HG02588 (cell line): ENCODE results near the gene VSIG2.
A peak's percentile ranks its signal among the peaks of the same experiment; 100 is the strongest.
"Not testable (repeated sequence)": the region's sequence is repeated elsewhere in the genome, so short reads cannot be mapped to it uniquely, and the experiment has no call there.

ENCODE experiments used
- ATAC-seq: cut with Tn5 transposase; IDR thresholded peaks from one replicate; pipeline ENCODE4 v1.9.1; 2021; ENCODE audit warnings: mild to moderate bottlenecking, moderate library complexity; ENCODE audit not compliant: unreplicated experiment

The VSIG2 gene, protein sequence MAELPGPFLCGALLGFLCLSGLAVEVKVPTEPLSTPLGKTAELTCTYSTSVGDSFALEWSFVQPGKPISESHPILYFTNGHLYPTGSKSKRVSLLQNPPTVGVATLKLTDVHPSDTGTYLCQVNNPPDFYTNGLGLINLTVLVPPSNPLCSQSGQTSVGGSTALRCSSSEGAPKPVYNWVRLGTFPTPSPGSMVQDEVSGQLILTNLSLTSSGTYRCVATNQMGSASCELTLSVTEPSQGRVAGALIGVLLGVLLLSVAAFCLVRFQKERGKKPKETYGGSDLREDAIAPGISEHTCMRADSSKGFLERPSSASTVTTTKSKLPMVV

DNA sequence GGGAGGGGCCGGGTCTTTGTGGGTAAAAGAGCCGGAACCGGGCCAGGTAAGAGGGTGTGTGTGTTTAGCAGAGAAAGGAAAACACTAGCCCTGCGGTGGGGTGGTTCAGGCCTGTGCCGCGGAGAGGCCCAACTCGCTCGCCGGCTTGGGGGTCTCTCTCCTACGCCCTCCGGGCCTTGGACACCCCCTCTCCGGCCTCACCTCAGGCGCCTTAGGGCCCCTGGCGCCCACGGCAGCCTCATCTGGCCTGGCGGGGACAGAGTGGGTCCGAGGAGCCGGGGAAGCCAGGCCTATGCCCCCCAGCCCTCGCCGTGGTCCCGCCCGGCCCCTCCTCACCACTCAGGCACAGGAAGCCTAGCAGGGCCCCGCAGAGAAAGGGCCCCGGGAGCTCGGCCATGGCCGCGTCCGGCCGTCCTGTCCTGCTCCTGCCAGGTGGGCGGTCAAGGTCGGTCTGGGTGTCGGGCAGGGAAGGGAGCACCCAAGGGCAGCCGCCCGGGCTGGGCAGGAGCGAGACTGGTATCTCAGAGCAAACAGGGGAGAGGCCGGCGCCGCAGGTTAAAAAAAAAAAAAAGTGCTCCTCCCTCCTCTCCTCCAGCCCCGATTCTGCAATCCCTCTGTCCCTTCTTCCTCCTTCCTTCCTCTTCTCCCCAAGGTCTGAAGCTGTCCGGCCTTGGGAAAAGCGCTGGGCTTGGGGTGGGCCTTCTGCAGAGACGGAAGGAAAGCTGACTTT is at the start of gene VSIG2:
Gene VSIG2 (minus strand): TSS at position 515 of the 730 bp plus-strand sequence. CDS start 118 bp downstream, at position 397.
- no peak for ATAC-seq

DNA sequence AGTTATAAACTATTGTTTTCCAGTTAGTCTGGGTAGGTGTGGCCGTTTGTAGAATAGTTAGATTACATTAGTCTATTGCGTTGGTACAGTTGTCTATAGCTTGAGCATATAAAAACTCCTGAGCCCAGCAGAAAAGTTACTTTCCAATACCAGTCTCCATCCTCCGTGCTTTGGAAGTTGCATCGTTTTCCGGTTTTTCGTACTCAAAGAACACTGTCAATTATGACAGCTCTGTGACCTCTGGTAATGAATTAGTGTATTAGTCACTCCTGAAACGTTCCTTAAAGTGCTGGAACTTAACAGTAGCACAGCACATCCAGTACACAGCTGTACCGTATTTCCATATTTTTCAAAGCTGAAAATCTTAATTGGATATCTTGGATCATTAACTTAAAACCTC is 49.0 kb upstream of the VSIG2 start:
- ATAC-seq, result no peak

DNA sequence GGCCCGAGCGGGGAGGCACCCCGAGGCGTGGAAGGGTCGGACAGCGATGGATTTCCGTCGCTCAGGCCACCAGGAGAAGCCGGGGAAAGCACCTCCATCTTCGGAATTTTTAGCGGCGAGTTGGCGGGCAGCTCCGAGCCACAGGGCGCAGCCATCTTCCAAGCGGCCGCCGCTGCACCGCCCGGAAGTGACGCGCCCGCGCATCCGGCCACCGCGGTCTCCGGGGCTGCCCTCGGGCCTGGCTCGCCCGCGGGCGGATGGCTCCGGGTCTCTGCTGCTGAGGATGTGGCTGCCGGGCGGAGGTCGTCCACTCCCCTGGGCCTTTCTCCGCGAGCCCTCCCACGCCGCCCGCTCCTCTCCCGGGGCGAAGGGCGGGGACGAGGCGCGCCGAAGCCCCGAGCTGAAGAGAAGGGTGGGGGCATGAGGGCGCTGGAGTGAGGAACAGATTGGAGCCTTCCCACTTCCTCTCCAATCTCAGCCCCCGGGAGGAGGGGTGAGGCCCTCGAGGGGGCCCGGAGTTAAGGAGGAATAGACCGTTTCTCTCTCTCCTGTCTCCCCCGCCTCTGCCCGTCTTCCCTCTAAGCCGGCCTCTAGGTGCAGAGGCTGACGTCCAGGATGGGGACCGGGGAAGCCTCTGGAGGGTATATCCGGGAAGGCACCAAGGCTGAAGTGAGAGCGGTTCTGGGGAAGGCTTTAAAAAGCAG is 48.3 kb upstream of the VSIG2 start, which contains the start of gene MSANTD2:
Gene MSANTD2 (minus strand): TSS at position 181 of the 704 bp plus-strand sequence. CDS start 26 bp downstream, at position 155.
- peak; percentile 91 for ATAC-seq

DNA sequence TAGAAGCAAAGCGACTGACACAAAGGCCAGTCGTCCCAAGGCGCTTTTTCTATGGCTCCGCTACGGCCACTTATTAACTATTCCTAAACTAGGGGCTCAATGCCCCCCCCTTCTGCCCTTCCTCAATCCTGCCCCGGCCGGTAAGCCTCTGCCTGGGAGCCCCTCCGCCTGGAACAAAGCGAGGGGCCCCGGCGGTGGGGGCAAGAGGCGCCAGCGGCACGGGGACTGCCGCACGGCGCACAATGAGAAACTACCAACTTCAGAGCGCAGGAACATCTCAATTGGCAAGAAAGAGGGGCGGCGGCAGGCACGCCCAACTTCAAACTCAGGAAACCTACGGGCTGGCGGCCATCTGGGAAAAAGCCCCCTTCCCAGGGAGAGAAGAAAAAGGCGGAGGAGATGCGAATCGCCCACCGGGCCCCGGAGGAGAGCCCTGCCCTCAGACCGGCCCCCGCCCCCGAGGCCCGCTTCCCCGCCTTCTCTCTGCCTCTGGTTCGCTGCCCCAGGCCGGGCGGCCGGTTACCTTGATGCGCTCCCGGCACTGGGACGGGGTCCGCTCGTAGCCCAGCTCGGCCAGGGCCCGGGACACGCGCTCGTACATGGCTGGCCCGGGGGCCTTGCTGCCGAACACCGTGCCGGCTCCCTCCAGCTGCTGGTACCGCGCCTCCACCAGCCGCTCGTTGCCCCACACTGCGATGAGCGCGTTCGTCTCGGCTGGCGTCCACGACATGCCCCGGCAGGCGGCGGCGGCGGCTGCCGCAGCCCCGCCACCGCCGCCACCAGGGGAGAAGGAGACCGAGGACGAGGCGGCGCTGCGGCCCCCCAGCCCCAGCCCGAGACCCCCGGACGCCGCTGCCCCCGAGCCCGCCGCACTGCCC is 47.5 kb upstream of the VSIG2 start:
- peak; percentile 35 for ATAC-seq

DNA sequence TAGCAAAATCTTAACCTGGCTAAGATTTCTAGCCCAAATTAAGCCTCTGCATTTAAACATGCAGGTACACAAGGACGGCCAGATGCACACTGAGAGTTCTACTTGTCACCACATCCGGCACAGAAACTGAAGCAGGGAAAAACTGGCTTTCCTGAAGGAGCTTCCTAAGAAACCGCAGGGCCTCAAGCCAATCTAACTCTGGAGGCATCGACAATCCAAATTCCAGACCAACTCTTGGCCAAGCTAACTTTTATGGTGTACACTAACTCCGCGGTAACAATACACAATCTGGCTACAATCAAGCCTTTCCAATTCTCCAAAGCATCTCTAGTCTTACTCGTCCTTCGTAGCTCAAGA is 46.9 kb upstream of the VSIG2 start:
- ATAC-seq, result peak; percentile 14

DNA sequence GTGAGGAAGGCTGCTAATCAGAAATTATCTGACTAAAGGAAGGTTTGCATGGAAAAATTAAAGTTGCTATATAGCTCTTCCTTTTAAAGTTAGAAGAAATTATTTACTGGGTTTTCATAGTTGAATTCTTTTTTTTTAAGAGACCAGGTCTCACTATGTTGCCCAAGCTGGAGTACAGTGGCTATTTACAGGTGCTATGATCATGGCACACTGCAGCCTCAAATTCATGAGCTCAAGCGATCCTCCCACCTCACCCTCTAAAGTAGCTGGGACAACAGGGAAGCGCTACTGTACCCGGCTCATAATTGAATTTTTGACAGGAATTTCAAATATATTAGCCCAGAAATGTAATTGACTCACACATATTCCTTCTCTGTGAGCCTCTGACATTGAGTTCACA is 44.3 kb upstream of the VSIG2 start:
- ATAC-seq, result no peak

DNA sequence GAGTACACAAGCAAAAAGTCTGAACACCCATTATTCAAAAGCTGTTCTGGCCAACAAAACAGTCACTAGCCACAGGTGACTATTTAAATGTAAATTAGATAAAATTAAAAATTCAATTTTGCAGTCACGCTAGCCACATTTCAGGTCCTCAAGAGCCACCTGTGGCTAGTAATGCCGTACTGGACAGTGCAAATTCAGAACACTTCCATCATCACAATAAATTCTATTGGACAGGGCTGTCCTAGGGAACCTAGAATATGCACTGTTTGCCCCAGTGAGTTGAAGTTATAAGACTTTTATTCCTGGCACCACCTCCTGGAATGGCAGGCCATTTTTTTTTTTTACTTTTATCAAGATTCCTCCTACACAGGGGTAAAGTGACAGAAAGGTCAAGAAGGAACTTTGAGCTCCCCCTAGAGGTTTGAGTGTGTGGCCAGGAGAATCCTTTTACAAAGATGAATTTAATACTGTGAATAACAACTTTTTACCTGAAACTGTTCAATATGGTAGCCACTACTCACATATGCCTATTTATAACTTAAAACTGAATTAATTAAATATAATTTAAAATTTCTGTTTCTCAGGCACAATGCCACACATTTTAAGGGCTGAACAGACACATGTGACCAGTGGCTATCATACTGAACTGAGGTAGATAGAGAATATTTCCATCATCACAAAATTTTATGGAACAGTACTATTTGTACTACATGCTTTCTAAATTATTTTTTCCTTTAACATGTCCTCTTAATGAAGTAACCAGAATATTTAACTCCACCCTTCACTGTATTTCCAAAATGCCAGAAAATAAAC is 41.6 kb upstream of the VSIG2 start:
- ATAC-seq, result peak; percentile 57

DNA sequence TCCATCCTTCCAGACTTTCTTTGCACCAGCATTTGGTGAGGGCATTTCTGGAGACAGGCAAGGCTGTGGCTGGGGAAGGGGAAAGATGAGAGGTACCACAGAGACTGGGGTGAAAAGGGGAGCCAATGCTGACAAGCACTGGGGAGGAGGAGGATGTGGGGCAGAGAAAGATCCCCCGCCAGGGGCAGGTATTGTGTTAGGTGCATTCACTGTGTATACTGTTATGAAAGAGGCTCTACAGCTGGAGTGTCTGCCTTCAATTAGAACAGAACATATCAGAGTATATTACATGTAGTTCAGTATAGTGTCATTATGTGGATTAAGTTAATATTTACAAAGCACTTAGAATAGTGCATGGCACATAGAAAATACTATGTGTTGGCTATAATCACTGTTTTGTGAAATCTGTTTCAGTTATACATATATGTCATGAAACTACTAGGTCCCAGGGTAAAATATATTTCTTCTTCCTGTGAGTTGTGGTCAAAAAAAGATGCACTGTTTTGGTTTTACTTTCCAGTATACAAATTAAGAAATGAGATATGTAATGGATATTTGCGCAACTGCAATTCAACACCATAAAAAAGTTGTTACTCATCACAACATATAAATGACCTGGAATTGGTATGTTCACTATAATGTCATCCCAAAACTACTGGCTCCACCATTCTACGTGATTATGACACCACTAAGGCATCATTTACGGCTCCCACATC is 39.7 kb upstream of the VSIG2 start:
- peak; percentile 52 for ATAC-seq

DNA sequence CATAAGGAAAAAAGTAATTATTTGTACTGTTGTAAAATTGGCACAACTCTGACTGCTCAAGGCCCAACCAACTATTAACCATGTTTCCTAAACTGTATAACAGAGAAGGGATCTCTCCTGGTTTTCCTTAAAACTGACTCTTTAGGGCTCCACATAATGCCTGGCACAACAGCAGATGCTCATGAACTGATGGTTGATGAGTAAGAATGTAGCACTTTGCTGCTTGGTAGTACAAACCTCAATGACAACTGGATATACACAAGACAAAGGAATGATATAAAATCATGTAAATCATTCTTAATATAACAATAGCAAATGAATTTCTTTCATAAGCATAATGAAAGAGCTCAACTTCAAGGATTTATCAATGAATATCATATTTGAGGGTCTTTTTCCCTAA is 36.5 kb upstream of the VSIG2 start:
- ATAC-seq, result no peak

DNA sequence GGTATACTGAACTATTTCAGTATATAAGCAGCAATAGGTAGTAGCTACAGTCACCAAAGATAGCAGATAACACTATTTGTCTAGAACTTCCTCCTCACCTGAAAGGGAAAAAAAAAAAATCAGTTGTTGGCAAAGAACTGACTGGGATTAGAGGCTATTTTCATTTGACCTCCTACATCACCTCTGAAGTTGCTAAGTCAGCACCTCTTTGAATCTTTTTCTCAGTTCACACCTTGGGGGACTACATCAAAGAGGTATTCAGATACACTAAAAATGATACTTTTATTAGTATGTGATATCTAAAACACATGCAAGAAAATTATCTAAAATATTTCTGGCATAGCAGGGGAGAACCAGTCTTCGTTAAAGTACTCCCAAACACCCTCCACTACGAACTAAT is 32.0 kb upstream of the VSIG2 start:
- ATAC-seq, result no peak

DNA sequence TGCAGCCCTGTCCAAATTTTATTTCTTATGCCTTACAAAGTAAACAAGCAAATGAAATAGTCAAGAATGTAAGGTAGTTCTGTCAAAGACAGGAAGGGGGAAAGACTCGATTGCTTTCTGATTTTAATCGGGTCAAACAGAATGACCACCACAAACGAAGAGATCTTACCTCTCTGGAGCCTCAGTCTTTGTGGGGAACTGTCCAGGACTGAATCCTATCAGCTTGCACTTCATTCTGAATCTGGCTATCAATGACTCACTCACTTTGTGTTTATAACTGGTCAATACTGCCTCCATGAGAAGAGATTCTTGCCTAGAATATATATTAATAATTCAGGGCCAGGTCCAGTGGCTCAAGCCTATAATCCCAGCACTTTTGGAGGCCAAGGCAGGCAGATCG is 30.9 kb upstream of the VSIG2 start:
- ATAC-seq, result no peak

DNA sequence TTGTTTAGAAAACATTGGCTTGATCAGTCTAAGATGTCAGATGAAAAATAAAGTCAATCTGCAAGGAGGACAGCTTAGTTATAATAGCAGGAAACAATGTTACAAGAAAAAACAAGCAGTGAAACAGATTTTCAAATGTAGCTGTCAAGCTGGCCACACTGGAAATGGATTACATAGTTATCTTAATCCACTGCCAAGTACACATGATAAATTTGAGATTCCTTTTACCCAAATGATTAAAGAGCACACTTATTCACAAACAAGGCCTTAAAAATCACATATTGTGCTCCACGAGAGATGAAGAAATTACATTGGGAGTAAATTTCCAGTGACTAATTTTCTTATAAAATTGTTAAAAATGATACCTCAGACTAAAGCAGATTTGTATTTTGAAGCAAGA is 27.5 kb upstream of the VSIG2 start:
- no peak for ATAC-seq

DNA sequence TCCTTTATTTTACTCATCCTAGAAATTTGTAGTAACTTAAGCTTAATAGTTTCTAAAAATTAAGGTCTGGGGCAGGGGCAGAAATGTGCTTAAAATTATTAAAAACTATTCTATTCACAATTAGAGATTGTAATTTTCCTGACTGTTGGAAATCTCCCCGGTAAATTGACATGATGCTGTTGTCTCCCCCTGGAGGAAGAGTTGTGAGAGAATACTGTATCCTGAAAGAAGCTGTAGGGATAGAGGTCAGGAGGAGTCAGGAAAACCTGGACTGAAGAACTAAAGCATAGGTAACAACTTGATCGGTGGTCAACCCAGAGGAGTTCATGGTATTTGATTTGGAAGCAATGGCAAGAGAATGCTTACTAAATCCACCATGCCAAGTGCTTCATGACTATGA is 26.2 kb upstream of the VSIG2 start:
- no peak for ATAC-seq

DNA sequence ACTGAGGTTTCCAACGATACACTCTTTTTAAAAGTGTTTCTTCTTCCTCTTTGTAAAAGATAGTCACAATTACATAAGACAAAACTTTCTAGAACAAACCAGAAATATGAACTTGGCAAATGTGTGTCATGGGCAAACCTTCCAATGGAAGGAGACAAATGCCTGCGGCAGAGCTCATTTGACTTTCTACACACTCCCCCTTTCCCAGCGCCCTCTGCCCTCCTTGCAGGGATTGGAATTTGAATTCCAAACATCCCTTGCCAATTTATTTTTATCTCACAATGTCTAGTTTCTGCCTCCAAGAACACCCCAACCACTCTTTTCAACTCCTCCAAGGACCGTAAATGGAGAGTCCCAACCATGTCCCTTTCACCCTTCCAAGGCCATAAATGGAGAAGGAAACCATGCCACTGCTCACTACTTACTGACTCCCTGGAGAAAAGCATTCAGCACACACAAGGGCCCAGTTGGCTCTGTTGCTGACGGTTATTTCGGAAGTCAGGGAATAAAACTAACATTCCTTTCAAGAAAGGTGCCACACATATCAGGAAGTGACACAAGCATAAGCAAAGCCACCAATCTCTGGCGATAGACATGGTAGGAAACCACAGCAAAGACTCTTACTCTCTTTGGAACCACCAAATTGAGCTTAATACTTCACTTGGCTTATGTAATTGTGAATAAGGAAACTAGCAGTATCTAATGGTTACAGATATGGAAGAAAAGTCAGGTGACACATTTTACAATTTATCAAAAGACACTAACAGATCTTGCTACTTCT is 25.0 kb upstream of the VSIG2 start:
- ATAC-seq, result no peak

DNA sequence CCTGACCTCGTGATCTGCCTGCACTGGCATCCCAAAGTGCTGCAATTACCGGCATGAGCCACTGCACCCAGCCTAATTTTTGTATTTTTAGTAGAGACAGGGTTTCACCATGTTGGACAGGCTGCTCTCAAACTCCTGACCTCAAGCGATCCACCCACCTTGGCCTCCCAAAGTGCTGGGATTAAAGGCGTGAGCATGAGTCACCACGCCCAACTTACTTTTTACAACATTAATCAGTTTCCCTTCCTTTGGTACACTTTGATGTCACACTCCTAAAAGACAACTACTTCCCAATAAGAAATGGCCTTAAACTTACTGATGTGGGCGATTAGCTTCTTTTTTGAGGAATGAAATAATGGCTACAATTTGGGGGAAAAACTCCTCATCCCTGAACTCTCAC is 18.9 kb upstream of the VSIG2 start:
- not testable (repeated sequence) for ATAC-seq

DNA sequence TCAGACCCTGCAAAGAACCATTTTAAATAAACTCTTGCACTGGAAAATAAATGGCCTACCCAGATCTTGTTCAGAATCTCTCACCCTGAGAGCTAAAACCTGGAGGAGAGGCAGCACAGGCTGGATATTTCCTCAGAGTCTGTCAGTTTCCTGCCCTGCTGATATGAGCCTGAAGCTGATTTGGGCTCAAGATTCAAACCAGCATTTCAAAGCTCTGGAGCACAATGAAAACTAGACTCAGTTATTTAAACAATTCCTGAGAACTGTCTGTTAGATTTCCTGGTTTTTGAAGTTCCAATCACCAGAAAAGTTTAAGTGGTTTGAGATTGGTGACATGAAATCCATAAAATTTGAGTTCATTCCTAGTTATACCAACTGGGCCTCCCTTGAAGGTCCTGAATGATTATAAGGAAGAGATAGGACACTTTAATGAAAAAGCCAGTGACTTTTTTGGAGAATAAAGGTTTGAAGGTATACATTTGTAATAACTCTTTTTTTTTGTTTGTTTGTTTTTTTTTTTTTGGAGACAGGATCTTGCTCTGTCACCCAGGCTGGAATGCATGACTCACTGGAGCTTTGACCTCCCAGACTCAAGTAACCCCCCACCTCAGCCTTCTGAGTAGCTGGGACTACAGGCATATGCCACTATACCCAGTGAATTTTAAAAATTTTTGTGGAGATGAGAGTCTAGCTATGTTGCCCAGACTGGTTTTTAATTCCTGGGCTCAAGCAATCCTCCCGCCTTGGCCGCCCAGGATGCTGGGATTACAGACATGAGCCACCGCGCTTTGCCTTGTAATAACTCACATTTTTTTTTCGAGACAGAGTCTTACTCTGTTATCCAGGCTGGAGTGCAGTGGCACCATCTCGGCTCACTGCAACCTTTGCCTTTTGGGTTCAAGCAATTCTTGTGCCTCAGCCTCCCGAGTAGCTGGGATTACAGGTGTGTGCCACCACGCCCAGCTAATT is 18.0 kb upstream of the VSIG2 start:
- no peak for ATAC-seq

DNA sequence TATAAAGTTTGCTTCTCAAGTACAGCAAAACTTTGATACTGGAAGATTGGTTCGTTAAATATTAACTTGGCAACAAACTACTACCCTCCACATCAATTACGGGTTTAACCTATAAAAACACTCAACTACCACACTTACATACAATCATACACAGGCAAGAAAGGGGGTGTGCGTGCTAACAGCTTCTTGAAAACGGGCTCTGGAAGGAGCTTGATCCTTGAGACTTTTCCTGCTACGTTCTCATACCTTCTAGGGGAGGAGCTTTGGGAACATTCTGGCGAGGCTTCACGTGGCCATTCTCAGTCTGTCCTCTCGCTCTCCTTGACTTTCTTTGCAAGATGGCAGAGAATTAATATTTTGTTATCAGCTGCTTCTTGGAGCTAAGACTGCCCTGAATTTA is 16.9 kb upstream of the VSIG2 start:
- ATAC-seq, result no peak
